Endothelial cell of hepatic sinusoid (primary cell): ENCODE data around the gene ITGA3.

Experiments used
- in situ Hi-C: cut with HindIII; loops from 2 replicates; pipeline ENCODE4 v1.10.0; 2017; ENCODE audit warnings: low sequenced_read_pairs

The ITGA3 gene

DNA sequence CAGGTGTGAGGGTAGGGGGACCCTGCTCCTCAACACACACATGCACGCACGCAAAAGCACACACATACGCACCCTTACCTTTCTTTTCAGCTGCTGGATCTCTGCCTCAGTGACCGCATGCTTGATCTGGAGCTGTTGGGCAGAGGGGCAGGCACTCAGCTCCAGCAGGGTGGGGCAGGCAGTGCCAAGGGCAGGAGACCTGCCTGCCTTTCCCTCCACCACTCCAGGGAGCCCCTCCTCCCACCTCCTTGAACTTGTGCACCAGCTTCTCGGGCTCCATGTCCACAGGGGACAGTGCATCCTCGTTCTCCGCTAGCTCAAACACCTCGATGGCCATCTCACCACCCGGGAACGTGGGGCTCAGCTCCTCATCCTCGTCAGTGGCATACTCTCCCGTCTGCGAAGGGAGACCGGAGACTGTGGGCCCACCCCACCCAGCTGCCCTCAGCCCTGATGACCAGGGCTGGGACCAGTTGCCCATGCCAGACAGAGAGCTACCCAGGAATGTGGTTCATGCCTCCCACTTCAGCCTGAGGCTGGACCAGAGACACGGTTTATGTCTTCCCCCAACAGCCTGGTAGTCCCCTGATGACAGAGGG lies 83.4 kb downstream of the ITGA3 start:
- in situ Hi-C loops, result no loop called here
